DND-41 (cell line): ENCODE measurements around the gene BMP7.
A peak's percentile ranks its signal among the peaks of the same experiment; 100 is the strongest.

Source experiments
- ATAC-seq: fragments of 200-7000 bp; cut with Tn5 transposase; 3 replicates; pipeline ENCODE4 v1.9.1; 2021; ENCODE audit warnings: low read depth; ENCODE audit not compliant: insufficient read depth
- DNase-seq: peaks from one replicate; pipeline ENCODE4 v3.0.0-alpha.2; 2020
- H2AFZ ChIP-seq: 2 replicates; pipeline ENCODE4 v1.6.0; 2012; ENCODE audit warnings: low read depth, low read length
- H3K27ac ChIP-seq: 2 replicates; pipeline ENCODE4 v1.5.1; 2012; ENCODE audit warnings: low read length, inconsistent platforms
- H3K27me3 ChIP-seq: fragments of 200-600 bp; sonication (generic); 2 replicates; pipeline ENCODE4 v1.6.0; 2012; ENCODE audit warnings: low read length, mild to moderate bottlenecking, inconsistent platforms; ENCODE audit not compliant: insufficient read depth, poor library complexity
- H3K36me3 ChIP-seq: 2 replicates; pipeline ENCODE4 v1.5.1; 2012; ENCODE audit warnings: low read length, inconsistent platforms; ENCODE audit not compliant: insufficient read depth
- H3K4me1 ChIP-seq: 2 replicates; pipeline ENCODE4 v1.5.1; 2012; ENCODE audit warnings: mild to moderate bottlenecking, low read length; ENCODE audit not compliant: insufficient read depth
- H3K4me2 ChIP-seq: 2 replicates; pipeline ENCODE4 v1.6.0; 2012; ENCODE audit warnings: mild to moderate bottlenecking, moderate library complexity, low read length, inconsistent platforms; ENCODE audit not compliant: insufficient read depth
- H3K4me3 ChIP-seq, 2 experiments: fragments of 200-600 bp in 1 of 2; shearing (Covaris generic) in 1 of 2; 2 replicates each; pipeline ENCODE4 v1.5.1; 2012 to 2016; ENCODE audit warnings: inconsistent platforms in 2 of 2, low read length in 2 of 2, mild to moderate bottlenecking in 2 of 2, low read depth in 1 of 2, moderate library complexity in 1 of 2
- H3K79me2 ChIP-seq: 2 replicates; pipeline ENCODE4 v1.6.0; 2012; ENCODE audit warnings: low read length, inconsistent platforms; ENCODE audit not compliant: insufficient read depth
- H3K9ac ChIP-seq: 2 replicates; pipeline ENCODE4 v1.6.0; 2012; ENCODE audit warnings: low read depth, mild to moderate bottlenecking, inconsistent platforms, low read length, moderate library complexity
- H3K9me3 ChIP-seq: 2 replicates; pipeline ENCODE4 v1.5.1; 2012; ENCODE audit warnings: low read length, moderate library complexity, mild to moderate bottlenecking, inconsistent platforms; ENCODE audit not compliant: insufficient read depth, severe bottlenecking
- H4K20me1 ChIP-seq: 2 replicates; pipeline ENCODE4 v1.6.0; 2012; ENCODE audit warnings: low read length; ENCODE audit not compliant: insufficient read depth
- EZH2 ChIP-seq: IDR thresholded peaks from 3 replicates; pipeline ENCODE4 v1.6.1; 2012; ENCODE audit warnings: borderline replicate concordance, low read depth, mild to moderate bottlenecking, moderate library complexity, low read length, inconsistent platforms; ENCODE audit not compliant: severe bottlenecking
- TF ChIP-seq, protein P1 (sequence below): IDR thresholded peaks from 2 replicates; pipeline ENCODE4 v1.5.1; 2012; ENCODE audit warnings: borderline replicate concordance, low read length, moderate library complexity, mild to moderate bottlenecking; ENCODE audit not compliant: poor library complexity, severe bottlenecking; ENCODE audit errors: extremely low read depth

Gene BMP7

DNA sequence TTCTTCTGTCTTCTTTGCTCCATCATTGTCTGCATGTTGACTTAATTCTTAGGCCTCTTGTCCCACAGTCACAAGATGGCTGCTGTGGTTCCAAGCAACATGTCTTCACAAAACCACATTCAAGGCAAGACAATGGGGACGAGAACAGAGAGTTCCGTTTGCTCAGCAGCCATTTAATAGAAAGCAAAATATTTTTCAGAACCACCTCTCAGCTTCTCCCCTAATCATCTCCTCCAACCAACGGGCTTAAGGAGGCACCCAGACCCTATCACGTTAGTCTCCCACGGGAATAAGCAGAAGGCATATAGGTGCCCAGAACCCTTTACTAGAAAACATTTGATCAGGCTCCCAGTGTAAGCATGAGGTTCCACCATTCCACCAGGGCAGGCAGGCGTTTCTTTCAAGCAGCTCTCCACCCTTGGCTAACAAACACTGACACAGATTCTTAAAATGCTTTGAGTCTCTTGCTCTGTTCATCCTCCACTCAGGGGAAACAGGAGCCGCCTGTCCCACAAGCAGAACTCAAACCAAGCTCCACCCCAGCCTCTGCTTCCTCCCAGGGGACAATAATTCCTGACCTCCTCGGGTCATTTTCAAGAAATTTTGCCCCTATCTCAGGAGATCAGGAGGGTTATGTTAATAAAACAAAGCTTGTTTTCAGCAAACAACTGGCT, 19.0 kb downstream of the BMP7 start:
- H3K27ac ChIP-seq, result no peak overlapping the region; the same call in 1 of the 2 replicates
- ATAC-seq (no peak), DNase-seq (no peak)
- H4K20me1 ChIP-seq, result no peaks in the 10 kb centered on the region
- no peak overlapping the region for H3K4me3 ChIP-seq
- no peaks in the 10 kb centered on the region for H3K79me2 ChIP-seq
- H3K4me2 ChIP-seq, result no peak overlapping the region
- H2AFZ ChIP-seq, result 0 out of 2 replicates have a peak overlapping the region, but pooled peaks have one; percentile 6
- H3K4me1 ChIP-seq, result peaks cover 47% of the 10 kb centered on the region
- H3K27me3 ChIP-seq, result no peaks in the 10 kb centered on the region
- no peaks in the 10 kb centered on the region for H3K9me3 ChIP-seq
- no peak overlapping the region for H3K9ac ChIP-seq
- no peaks in the 10 kb centered on the region for H3K36me3 ChIP-seq
- TF ChIP-seq, protein P1, sequence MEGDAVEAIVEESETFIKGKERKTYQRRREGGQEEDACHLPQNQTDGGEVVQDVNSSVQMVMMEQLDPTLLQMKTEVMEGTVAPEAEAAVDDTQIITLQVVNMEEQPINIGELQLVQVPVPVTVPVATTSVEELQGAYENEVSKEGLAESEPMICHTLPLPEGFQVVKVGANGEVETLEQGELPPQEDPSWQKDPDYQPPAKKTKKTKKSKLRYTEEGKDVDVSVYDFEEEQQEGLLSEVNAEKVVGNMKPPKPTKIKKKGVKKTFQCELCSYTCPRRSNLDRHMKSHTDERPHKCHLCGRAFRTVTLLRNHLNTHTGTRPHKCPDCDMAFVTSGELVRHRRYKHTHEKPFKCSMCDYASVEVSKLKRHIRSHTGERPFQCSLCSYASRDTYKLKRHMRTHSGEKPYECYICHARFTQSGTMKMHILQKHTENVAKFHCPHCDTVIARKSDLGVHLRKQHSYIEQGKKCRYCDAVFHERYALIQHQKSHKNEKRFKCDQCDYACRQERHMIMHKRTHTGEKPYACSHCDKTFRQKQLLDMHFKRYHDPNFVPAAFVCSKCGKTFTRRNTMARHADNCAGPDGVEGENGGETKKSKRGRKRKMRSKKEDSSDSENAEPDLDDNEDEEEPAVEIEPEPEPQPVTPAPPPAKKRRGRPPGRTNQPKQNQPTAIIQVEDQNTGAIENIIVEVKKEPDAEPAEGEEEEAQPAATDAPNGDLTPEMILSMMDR, result no peak
- TF ChIP-seq EZH2, result no peak

DNA sequence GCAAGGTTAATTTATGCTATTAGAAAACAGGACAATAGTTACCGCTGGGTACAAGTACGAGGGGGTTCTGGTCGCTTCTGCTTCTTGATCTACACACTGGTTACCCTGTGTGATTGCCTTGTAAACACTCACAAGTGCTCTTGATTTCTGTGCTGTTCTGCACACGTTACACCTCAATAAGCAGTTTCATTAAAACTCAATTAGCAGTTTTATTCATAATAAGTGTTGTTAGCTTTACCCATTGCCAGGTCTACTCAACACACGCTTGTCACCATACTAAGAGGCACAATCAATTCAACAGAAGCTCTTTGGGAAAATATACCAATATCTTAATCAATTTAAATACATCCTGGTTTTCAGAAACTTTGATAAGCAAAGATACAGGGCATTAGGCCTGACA, 20.4 kb downstream of the BMP7 start:
- Histone ChIP-seq H3K9ac (no peak overlapping the region), H3K79me2 (no peaks in the 10 kb centered on the region), H3K4me2 (no peak overlapping the region), H3K4me3 (no peak overlapping the region), H4K20me1 (no peaks in the 10 kb centered on the region), H2AFZ (no peak overlapping the region), H3K36me3 (no peaks in the 10 kb centered on the region), H3K4me1 (peaks cover 37% of the 10 kb centered on the region), H3K27ac (no peak overlapping the region), H3K9me3 (no peaks in the 10 kb centered on the region), H3K27me3 (no peaks in the 10 kb centered on the region)
- DNase-seq (no peak), ATAC-seq (no peak)
- no peak for TF ChIP-seq EZH2
- TF ChIP-seq, protein P1, result no peak

DNA sequence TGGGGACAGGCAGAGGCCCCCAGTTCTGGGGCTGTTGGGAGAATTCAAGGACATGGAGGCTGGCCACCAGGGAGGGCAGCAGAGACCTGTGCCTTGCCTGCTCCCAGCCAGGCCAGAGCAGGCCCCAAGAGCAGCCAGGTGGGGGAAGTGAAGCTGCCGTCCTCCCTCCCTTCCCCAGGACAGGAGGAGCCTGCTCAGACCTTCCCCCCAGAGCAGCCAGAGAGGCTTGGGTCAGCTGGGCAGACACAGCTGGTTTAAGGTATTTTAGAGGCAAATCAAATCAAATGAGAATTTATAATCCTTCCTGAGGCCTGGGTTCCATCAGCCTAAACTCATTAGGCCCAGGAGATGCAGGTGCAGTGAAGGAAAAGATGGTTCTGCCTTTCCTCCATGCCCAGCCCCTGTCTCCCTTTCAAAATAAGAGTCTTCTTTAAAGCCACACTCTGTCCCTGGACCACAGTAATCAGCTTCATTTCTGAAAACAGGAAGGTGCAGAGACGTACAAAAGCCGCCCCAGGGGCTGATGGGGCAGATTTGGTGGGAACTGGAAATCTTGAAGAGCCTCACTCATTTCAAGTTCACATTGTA, 21.7 kb downstream of the BMP7 start:
- no peak overlapping the region for H3K4me2 ChIP-seq

More for the DNA sequence above, 21.7 kb downstream of the BMP7 start:
- H3K79me2 ChIP-seq, result no peaks in the 10 kb centered on the region
- H3K9ac ChIP-seq, result no peak overlapping the region
- ATAC-seq, result no peak
- no peak overlapping the region for H2AFZ ChIP-seq
- H3K4me3 ChIP-seq, result no peak overlapping the region
- no peaks in the 10 kb centered on the region for H3K9me3 ChIP-seq
- peaks cover 24% of the 10 kb centered on the region for H3K4me1 ChIP-seq
- no peak overlapping the region for H3K27ac ChIP-seq
- no peaks in the 10 kb centered on the region for H3K36me3 ChIP-seq
- H4K20me1 ChIP-seq, result no peaks in the 10 kb centered on the region
- TF ChIP-seq, protein P1, result no peak
- no peak for TF ChIP-seq EZH2
- H3K27me3 ChIP-seq, result no peaks in the 10 kb centered on the region
- no peak for DNase-seq
